Ovary (tissue), 9 donors: ENCODE data around the gene IGFLR1. TPM values are rescaled to one million over a fixed set of nuclear protein-coding genes. Genes with fewer than 3 reads are reported as not detected.

Experiments used
- DNase-seq, 5 donors: peaks; one replicate each; pipeline ENCODE4 v3.0.0-alpha.2; 2019 to 2020
- H3K27ac ChIP-seq, 2 donors: fragments of 200-600 bp; one replicate each; pipeline versions ENCODE4 v1.5.1 to v1.8.0; 2019 to 2022
- H3K27me3 ChIP-seq: fragments of 200-600 bp; one replicate; pipeline ENCODE4 v1.8.0; 2022
- H3K36me3 ChIP-seq: fragments of 200-600 bp; sonication (generic); one replicate; pipeline ENCODE4 v1.5.1; 2019
- H3K4me1 ChIP-seq: one replicate; pipeline ENCODE4 v1.8.1; 2013; ENCODE audit warnings: mild to moderate bottlenecking, moderate library complexity; ENCODE audit not compliant: insufficient read depth
- H3K4me3 ChIP-seq: fragments of 200-600 bp; sonication (generic); one replicate; pipeline ENCODE4 v1.5.1; 2017
- H3K9me3 ChIP-seq, 2 donors: fragments of 200-600 bp in 1 of 2; sonication (generic) in 1 of 2; one replicate each; pipeline versions ENCODE4 v1.5.1 to v1.8.1; 2013 to 2019; ENCODE audit warnings: mild to moderate bottlenecking in 1 of 2, moderate library complexity in 1 of 2
- CTCF ChIP-seq, 3 donors: fragments of 450-650 bp in 2 of 3; fragments of 200-600 bp in 1 of 3; IDR thresholded peaks; one replicate each; pipeline versions ENCODE4 v1.5.1 to v1.8.0; 2016 to 2022; ENCODE audit warnings: antibody characterized with exemption in 3 of 3, mild to moderate bottlenecking in 1 of 3
- EP300 ChIP-seq: sonication (generic); formaldehyde crosslinking; IDR thresholded peaks from one replicate; pipeline ENCODE4 v1.6.1; 2017; ENCODE audit warnings: antibody characterized with exemption
- POLR2A ChIP-seq: fragments of 450-650 bp; IDR thresholded peaks from one replicate; pipeline ENCODE4 v1.6.1; 2017; ENCODE audit warnings: antibody characterized with exemption, mild to moderate bottlenecking, moderate library complexity
- WGBS, 3 donors: extraction: QIAGEN DNeasy Blood & Tissue Kit in 1 of 3; methylation state at CpG; one replicate each; pipeline versions ENCODE4 v1.1.5 to v1.1.7; 2013 to 2017; 5-methylcytosine and 5-hydroxymethylcytosine counted together
- intact Hi-C, 4 donors: fragments of 100-400 bp; cut with DNase I; formaldehyde crosslinking; loops; one replicate each; pipeline versions ENCODE4 v1.11.0 to v1.15.1; 2022 to 2023
- polyA plus RNA-seq, 2 donors: library from polyadenylated mRNA; stranded (reverse); fragments of 200-250 nt in 1 of 2; fragments of 350-450 nt in 1 of 2; fragmentation: Illumina TruSeq in 1 of 2; extraction: RNeasy Lipid Tissue Mini Kit (QIAGEN cat#74804) in 1 of 2; gene quantifications; one replicate each; pipeline ENCODE4 v1.2.3, GENCODE V29; 2013 to 2014
- total RNA-seq, 7 donors: library from RNA; depleted of rRNA in 2 of 7; stranded (reverse); fragments of >200 nt in 2 of 7; fragmentation: NEBNext Ultra II Directional in 3 of 7; extraction: Animal tissue kit (Norgen Biotek cat#: 25700) in 3 of 7; gene quantifications; one replicate each; pipeline versions ENCODE4 v1.1.0 to v1.2.4, GENCODE V29; 2016 to 2023
- donor health status: DM: no; HTN: no; CAD: no; lungs with moderate emphysema.
- donor health status: DM: no; HTN: no; CAD: no.
- donor health status: Bipolar disorder and iron deficiency.
- donor health status: DM: yes; HTN: yes; CAD: no.
- donor health status: DM: no; HTN: no; CAD: no.
- donor health status: DM: yes; HTN: yes; CAD: no.

The IGFLR1 gene
- total and polyA plus RNA-seq, 9 donors = 0.93 to 12.8 (median 7.6) TPM

GRCh38 chr19:35729021-35729420, 13.2 kb downstream of the IGFLR1 start:
- intact Hi-C loops = no loop called here
- Histone ChIP-seq H3K4me1 (no peaks in the 10 kb centered on the region), H3K27me3 (no peaks in the 10 kb centered on the region), H3K9me3 (no peaks in the 10 kb centered on the region), H3K4me3 (no peak overlapping the region), H3K27ac (no peak overlapping the region), H3K36me3 (no peaks in the 10 kb centered on the region)
- no peak for DNase-seq
- no peak for TF ChIP-seq CTCF (IDR thresholded peaks at IDR 0.05)
- TF ChIP-seq POLR2A = no peak
- TF ChIP-seq EP300 = no peak
- 82 to 91% (median 84%) methylated on average over 18 of the region's 18 CpGs for WGBS, 3 donors

- TF ChIP-seq CTCF (IDR thresholded peaks at IDR 0.05) (no peak), EP300 (no peak), POLR2A (no peak)
- no peaks in the 10 kb centered on the region for H3K4me1 ChIP-seq
- H3K36me3 ChIP-seq = no peaks in the 10 kb centered on the region
- no peak overlapping the region for H3K27ac ChIP-seq
- H3K27me3 ChIP-seq = no peaks in the 10 kb centered on the region
- no peak for DNase-seq
- H3K4me3 ChIP-seq = no peak overlapping the region
- WGBS, 3 donors = 86 to 90% (median 86%) methylated on average over 19 of the region's 19 CpGs
- H3K9me3 ChIP-seq = no peaks in the 10 kb centered on the region
- intact Hi-C loops = no loop called here
Measured at GRCh38 chr19:35727956-35728706, 14.1 kb downstream of the IGFLR1 start.

GRCh38 chr19:35727053-35727955, 14.9 kb downstream of the IGFLR1 start:
- TF ChIP-seq CTCF (IDR thresholded peaks at IDR 0.05) (no peak), POLR2A (no peak), EP300 (no peak)
- no peak overlapping the region for H3K4me3 ChIP-seq
- 87 to 90% (median 89%) methylated on average over 23 to 25 of the region's 25 CpGs for WGBS, 3 donors
- H3K4me1 ChIP-seq = no peaks in the 10 kb centered on the region
- no peak overlapping the region for H3K27ac ChIP-seq
- intact Hi-C loops = no loop called here
- no peaks in the 10 kb centered on the region for H3K36me3 ChIP-seq
- no peaks in the 10 kb centered on the region for H3K9me3 ChIP-seq
- no peaks in the 10 kb centered on the region for H3K27me3 ChIP-seq
- no peak for DNase-seq

- Histone ChIP-seq H3K27ac (no peak overlapping the region), H3K4me1 (no peaks in the 10 kb centered on the region), H3K36me3 (no peaks in the 10 kb centered on the region), H3K4me3 (no peak overlapping the region), H3K9me3 (no peaks in the 10 kb centered on the region), H3K27me3 (no peaks in the 10 kb centered on the region)
- intact Hi-C loops = no loop called here
- TF ChIP-seq POLR2A = no peak
- no peak for DNase-seq
- WGBS, 3 donors = 94 to 95% (median 94%) methylated on average over 23 of the region's 23 CpGs
Measured at GRCh38 chr19:35725216-35725861, 16.9 kb downstream of the IGFLR1 start.
